ENCODE data around the gene FCN1. TPM values are rescaled to one million over a fixed set of nuclear protein-coding genes. Genes with fewer than 3 reads are reported as not detected.
"Not testable (repeated sequence)": the region's sequence is repeated elsewhere in the genome, so short reads cannot be mapped to it uniquely, and the experiment has no call there.

FCN1 gene
- polyA plus RNA-seq, 3 donors, result 2,884 to 7,680 (median 6,268) TPM

DNA sequence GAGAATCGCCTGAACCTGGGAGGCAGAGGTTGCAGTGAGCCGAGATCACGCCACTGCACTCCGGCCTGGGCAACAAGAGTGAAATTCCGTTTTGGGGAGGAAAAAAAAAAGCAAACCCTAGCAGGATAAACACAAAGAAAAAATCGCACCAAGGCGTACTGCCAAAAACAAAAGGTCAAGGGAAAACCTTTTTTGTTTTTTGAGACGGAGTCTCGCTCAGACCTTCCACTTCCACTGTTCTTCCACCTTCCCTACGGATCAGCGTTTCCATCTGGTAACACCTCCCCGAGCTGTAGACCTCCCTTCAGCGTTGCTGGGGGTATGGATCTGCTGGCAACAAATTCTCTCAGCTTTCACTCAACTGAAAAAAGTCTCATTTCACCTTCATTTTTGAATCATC, 57.2 kb downstream of the FCN1 start:
- no peaks in the 10 kb centered on the region for H3K4me1 Mint-ChIP-seq
- H3K4me3 Mint-ChIP-seq, result no peak overlapping the region
- no peak overlapping the region for H3K4me2 ChIP-seq (replicated peaks; ENCODE audit: extremely low read depth, low read length, poor library complexity, severe bottlenecking)
- H2AFZ ChIP-seq (ENCODE audit: insufficient read depth, low read depth, low read length, poor library complexity, severe bottlenecking), result no peak overlapping the region
- no peaks in the 10 kb centered on the region for H3K36me3 Mint-ChIP-seq
- H4K20me1 ChIP-seq (ENCODE audit: insufficient read depth, low read length), result no peaks in the 10 kb centered on the region
- H3K27me3 Mint-ChIP-seq (ENCODE audit: low read depth in 3 of 3), result peaks cover 6 to 9% (median 7%) of the 10 kb centered on the region in 3 donors
- no peaks in the 10 kb centered on the region for H3K36me3 ChIP-seq (replicated peaks in 1 of 2; ENCODE audit: control insufficient read depth in 1 of 2, insufficient read depth in 2 of 2, low read length in 2 of 2)
- H3K9ac ChIP-seq (ENCODE audit: insufficient read depth, low read length, poor library complexity, severe bottlenecking), result no peak overlapping the region
- peak overlapping the region in 1 of 7 donors; percentile 64 for H3K27ac Mint-ChIP-seq
- no peaks in the 10 kb centered on the region for H3K79me2 ChIP-seq (ENCODE audit: insufficient read depth, low read length)
- no peak for DNase-seq
- no peak overlapping the region for H3K4me3 ChIP-seq (replicated peaks in 1 of 3; ENCODE audit: low read depth in 2 of 3, low read length in 3 of 3)
- H3K9me3 Mint-ChIP-seq, result peaks cover under 1 to 14% (median 6%) of the 10 kb centered on the region in 7 donors
- no peaks in the 10 kb centered on the region for H3K4me1 ChIP-seq (ENCODE audit: control insufficient read depth in 1 of 2, insufficient read depth in 2 of 2, low read length in 2 of 2)
- TF ChIP-seq, protein P1, sequence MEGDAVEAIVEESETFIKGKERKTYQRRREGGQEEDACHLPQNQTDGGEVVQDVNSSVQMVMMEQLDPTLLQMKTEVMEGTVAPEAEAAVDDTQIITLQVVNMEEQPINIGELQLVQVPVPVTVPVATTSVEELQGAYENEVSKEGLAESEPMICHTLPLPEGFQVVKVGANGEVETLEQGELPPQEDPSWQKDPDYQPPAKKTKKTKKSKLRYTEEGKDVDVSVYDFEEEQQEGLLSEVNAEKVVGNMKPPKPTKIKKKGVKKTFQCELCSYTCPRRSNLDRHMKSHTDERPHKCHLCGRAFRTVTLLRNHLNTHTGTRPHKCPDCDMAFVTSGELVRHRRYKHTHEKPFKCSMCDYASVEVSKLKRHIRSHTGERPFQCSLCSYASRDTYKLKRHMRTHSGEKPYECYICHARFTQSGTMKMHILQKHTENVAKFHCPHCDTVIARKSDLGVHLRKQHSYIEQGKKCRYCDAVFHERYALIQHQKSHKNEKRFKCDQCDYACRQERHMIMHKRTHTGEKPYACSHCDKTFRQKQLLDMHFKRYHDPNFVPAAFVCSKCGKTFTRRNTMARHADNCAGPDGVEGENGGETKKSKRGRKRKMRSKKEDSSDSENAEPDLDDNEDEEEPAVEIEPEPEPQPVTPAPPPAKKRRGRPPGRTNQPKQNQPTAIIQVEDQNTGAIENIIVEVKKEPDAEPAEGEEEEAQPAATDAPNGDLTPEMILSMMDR (IDR thresholded peaks at IDR 0.05), result no peak
- H3K27me3 ChIP-seq (ENCODE audit: control insufficient read depth in 2 of 2, insufficient read depth in 2 of 2, low read length in 2 of 2), result peaks cover 0 to 3% of the 10 kb centered on the region in 2 donors
- intact Hi-C loops (cut with micrococcal nuclease), result no loop called here
- WGBS (ENCODE audit: insufficient coverage), result 97% methylated on average over 6 of the region's 13 CpGs
- no peak overlapping the region for H3K27ac ChIP-seq (ENCODE audit: low read depth in 1 of 2, low read length in 2 of 2)
- no peaks in the 10 kb centered on the region for H3K9me3 ChIP-seq (replicated peaks in 1 of 2; ENCODE audit: control insufficient read depth in 1 of 2, insufficient read depth in 1 of 2, low read length in 2 of 2)

GRCh38 chr9:134858051-134858841, 59.5 kb downstream of the FCN1 start:
- intact Hi-C loops (cut with micrococcal nuclease), result no loop called here
- no peaks in the 10 kb centered on the region for H3K4me1 ChIP-seq (ENCODE audit: control insufficient read depth in 1 of 2, insufficient read depth in 2 of 2, low read length in 2 of 2)
- no peaks in the 10 kb centered on the region for H3K36me3 ChIP-seq (replicated peaks in 1 of 2; ENCODE audit: control insufficient read depth in 1 of 2, insufficient read depth in 2 of 2, low read length in 2 of 2)
- no peak overlapping the region for H3K9ac ChIP-seq (ENCODE audit: insufficient read depth, low read length, poor library complexity, severe bottlenecking)
- no peak overlapping the region for H3K4me3 Mint-ChIP-seq
- no peaks in the 10 kb centered on the region for H3K27me3 ChIP-seq (ENCODE audit: control insufficient read depth in 2 of 2, insufficient read depth in 2 of 2, low read length in 2 of 2)
- no peaks in the 10 kb centered on the region for H3K79me2 ChIP-seq (ENCODE audit: insufficient read depth, low read length)
- H4K20me1 ChIP-seq (ENCODE audit: insufficient read depth, low read length), result no peaks in the 10 kb centered on the region
- H3K27ac ChIP-seq (ENCODE audit: low read depth in 1 of 2, low read length in 2 of 2), result no peak overlapping the region
- H3K27me3 Mint-ChIP-seq (ENCODE audit: low read depth in 3 of 3), result peaks cover 5 to 12% (median 12%) of the 10 kb centered on the region in 3 donors
- H3K4me1 Mint-ChIP-seq, result no peaks in the 10 kb centered on the region
- no peak overlapping the region for H3K4me3 ChIP-seq (replicated peaks in 1 of 3; ENCODE audit: low read depth in 2 of 3, low read length in 3 of 3)
- no peak overlapping the region for H2AFZ ChIP-seq (ENCODE audit: insufficient read depth, low read depth, low read length, poor library complexity, severe bottlenecking)
- H3K4me2 ChIP-seq (replicated peaks; ENCODE audit: extremely low read depth, low read length, poor library complexity, severe bottlenecking), result no peak overlapping the region
- H3K9me3 ChIP-seq (replicated peaks in 1 of 2; ENCODE audit: control insufficient read depth in 1 of 2, insufficient read depth in 1 of 2, low read length in 2 of 2), result no peaks in the 10 kb centered on the region
- DNase-seq, result no peak
- no peak overlapping the region for H3K27ac Mint-ChIP-seq
- peaks cover 0 to 12% (median 5%) of the 10 kb centered on the region in 7 donors for H3K9me3 Mint-ChIP-seq
- 84% methylated on average over 7 of the region's 11 CpGs for WGBS (ENCODE audit: insufficient coverage)
- TF ChIP-seq, protein P1 (IDR thresholded peaks at IDR 0.05), result no peak
- no peaks in the 10 kb centered on the region for H3K36me3 Mint-ChIP-seq

- intact Hi-C loops (cut with micrococcal nuclease); H3K9ac ChIP-seq (ENCODE audit: insufficient read depth, low read length, poor library complexity, severe bottlenecking); H3K79me2 ChIP-seq (ENCODE audit: insufficient read depth, low read length): not testable (repeated sequence)
Observed at GRCh38 chr9:134857451-134857850, 60.3 kb downstream of the FCN1 start.

More at GRCh38 chr9:134857451-134857850, 60.3 kb downstream of the FCN1 start:
- not testable (repeated sequence) for H3K9me3 ChIP-seq (replicated peaks in 1 of 2; ENCODE audit: control insufficient read depth in 1 of 2, insufficient read depth in 1 of 2, low read length in 2 of 2); H3K4me3 ChIP-seq (replicated peaks in 1 of 3; ENCODE audit: low read depth in 2 of 3, low read length in 3 of 3); H3K4me1 ChIP-seq (ENCODE audit: control insufficient read depth in 1 of 2, insufficient read depth in 2 of 2, low read length in 2 of 2); H3K27ac Mint-ChIP-seq; H3K4me2 ChIP-seq (replicated peaks; ENCODE audit: extremely low read depth, low read length, poor library complexity, severe bottlenecking); H3K36me3 ChIP-seq (replicated peaks in 1 of 2; ENCODE audit: control insufficient read depth in 1 of 2, insufficient read depth in 2 of 2, low read length in 2 of 2); H2AFZ ChIP-seq (ENCODE audit: insufficient read depth, low read depth, low read length, poor library complexity, severe bottlenecking); H3K27me3 ChIP-seq (ENCODE audit: control insufficient read depth in 2 of 2, insufficient read depth in 2 of 2, low read length in 2 of 2); H4K20me1 ChIP-seq (ENCODE audit: insufficient read depth, low read length); H3K36me3 Mint-ChIP-seq; DNase-seq; H3K4me3 Mint-ChIP-seq; H3K4me1 Mint-ChIP-seq; H3K27ac ChIP-seq (ENCODE audit: low read depth in 1 of 2, low read length in 2 of 2)
- peaks cover 0 to 12% (median 5%) of the 10 kb centered on the region in 7 donors for H3K9me3 Mint-ChIP-seq
- 100% methylated on average over 1 of the region's 2 CpGs for WGBS (ENCODE audit: insufficient coverage)
- peaks cover 9 to 14% (median 10%) of the 10 kb centered on the region in 3 donors for H3K27me3 Mint-ChIP-seq (ENCODE audit: low read depth in 3 of 3)

Data from CD14-positive monocyte (primary cell).